ENCODE results near the gene ST3GAL3. TPM values are rescaled to one million over a fixed set of nuclear protein-coding genes. Genes with fewer than 3 reads are reported as not detected.

The ST3GAL3 gene
- total and polyA plus RNA-seq, 2 of the 13 experiments (the other 11 are each of a cell fraction or from before 2014, with no cell fraction given), result 5.1 to 8.1 TPM

DNA sequence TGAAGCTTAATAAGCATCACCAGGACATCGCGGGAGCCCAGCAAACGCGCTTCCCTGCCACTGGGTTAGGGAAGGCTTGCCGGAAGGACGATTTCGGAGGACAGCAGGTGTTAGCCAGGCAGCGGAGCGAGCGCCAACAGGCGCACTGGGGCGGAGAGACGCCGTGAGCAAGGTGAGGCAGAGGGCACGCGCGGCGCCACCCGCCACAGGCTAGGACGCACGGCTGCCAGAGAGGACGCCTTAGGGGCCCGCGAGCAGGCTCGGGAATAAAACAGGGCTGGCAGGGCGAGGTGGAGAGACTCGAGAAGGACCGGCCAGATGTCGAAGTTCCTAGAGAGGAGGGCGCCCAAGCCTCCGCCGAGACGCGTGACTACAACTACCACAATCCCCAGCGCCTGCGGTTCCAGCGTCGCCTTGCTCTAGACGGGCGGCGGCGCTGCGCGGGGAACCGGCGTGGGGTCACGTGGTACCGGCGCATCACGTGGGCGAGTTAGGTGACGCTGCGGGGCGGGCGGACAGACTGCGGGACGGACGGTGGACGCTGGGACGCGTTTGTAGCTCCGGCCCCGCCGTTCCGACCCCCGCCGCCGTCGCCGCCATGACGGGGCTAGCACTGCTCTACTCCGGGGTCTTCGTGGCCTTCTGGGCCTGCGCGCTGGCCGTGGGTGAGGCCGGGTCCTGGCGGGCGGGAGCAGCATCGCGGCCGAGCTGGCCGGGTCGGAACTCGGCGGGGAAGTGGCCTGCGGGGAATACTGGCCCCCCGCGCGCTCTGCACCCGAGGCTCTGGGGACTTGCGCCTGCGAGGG, 267.3 kb downstream of the ST3GAL3 start, which contains the start of gene ATP6V0B (continued):
- TF ChIP-seq ZKSCAN8 (CRISPR knock-in tag; IDR thresholded peaks at IDR 0.05; ENCODE audit: borderline replicate concordance) (no peak), CREB1 (IDR thresholded peaks at IDR 0.05) (peak; percentile 92), CREB1 (CRISPR knock-in tag; IDR thresholded peaks at IDR 0.05) (peak; percentile 92), U2AF2 (IDR thresholded peaks at IDR 0.05; ENCODE audit: low read depth, low read length) (no peak), ZBTB14 (CRISPR knock-in tag; IDR thresholded peaks at IDR 0.05) (peak; percentile 54), KAT7 (CRISPR knock-in tag; IDR thresholded peaks at IDR 0.05; ENCODE audit: borderline replicate concordance) (peak; percentile 85; the same call in 1 of the 2 replicates), REPIN1 (CRISPR knock-in tag; IDR thresholded peaks at IDR 0.05; ENCODE audit: borderline replicate concordance, low read depth) (peak; percentile 68; the same call in 1 of the 2 replicates), NCOR1 (IDR thresholded peaks at IDR 0.05; ENCODE audit: borderline replicate concordance, low read length) (no peak), USF2 (IDR thresholded peaks at IDR 0.05; ENCODE audit: low read depth, low read length) (peak; percentile 99), USF2 (CRISPR knock-in tag; IDR thresholded peaks at IDR 0.05; ENCODE audit: borderline replicate concordance) (peak; percentile 100), RBFOX2 (IDR thresholded peaks at IDR 0.05; ENCODE audit: low read depth, low read length) (peak; percentile 96), ATF7 (IDR thresholded peaks at IDR 0.05) (no peak), ATF7 (CRISPR knock-in tag; IDR thresholded peaks at IDR 0.05) (no peak), AGO1 (IDR thresholded peaks at IDR 0.05; ENCODE audit: low read depth, low read length, poor library complexity, severe bottlenecking) (peak; percentile 96), TERF1 (CRISPR knock-in tag; IDR thresholded peaks at IDR 0.05) (no peak), SRSF1 (optimal IDR thresholded peaks at IDR 0.05; ENCODE audit: low read depth, low read length) (peak; percentile 90), RFX3 (CRISPR knock-in tag; IDR thresholded peaks at IDR 0.05) (no peak), RNF2 (conservative IDR thresholded peaks at IDR 0.05; ENCODE audit: low read depth) (peak; percentile 68; the same call in 1 of the 2 replicates), ZBTB38 (CRISPR knock-in tag; IDR thresholded peaks at IDR 0.05) (peak; percentile 66; the same call in 1 of the 2 replicates), DNMT3B (CRISPR knock-in tag; conservative IDR thresholded peaks at IDR 0.05) (0 out of 2 replicates have a peak, but pooled peaks have one; percentile 24)
- TF ChIP-seq, protein P1, sequence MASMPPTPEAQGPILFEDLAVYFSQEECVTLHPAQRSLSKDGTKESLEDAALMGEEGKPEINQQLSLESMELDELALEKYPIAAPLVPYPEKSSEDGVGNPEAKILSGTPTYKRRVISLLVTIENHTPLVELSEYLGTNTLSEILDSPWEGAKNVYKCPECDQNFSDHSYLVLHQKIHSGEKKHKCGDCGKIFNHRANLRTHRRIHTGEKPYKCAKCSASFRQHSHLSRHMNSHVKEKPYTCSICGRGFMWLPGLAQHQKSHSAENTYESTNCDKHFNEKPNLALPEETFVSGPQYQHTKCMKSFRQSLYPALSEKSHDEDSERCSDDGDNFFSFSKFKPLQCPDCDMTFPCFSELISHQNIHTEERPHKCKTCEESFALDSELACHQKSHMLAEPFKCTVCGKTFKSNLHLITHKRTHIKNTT (CRISPR knock-in tag; IDR thresholded peaks at IDR 0.05), result no peak
- TF ChIP-seq, protein P2, sequence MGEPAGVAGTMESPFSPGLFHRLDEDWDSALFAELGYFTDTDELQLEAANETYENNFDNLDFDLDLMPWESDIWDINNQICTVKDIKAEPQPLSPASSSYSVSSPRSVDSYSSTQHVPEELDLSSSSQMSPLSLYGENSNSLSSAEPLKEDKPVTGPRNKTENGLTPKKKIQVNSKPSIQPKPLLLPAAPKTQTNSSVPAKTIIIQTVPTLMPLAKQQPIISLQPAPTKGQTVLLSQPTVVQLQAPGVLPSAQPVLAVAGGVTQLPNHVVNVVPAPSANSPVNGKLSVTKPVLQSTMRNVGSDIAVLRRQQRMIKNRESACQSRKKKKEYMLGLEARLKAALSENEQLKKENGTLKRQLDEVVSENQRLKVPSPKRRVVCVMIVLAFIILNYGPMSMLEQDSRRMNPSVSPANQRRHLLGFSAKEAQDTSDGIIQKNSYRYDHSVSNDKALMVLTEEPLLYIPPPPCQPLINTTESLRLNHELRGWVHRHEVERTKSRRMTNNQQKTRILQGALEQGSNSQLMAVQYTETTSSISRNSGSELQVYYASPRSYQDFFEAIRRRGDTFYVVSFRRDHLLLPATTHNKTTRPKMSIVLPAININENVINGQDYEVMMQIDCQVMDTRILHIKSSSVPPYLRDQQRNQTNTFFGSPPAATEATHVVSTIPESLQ (CRISPR knock-in tag; conservative IDR thresholded peaks at IDR 0.05), result no peak

All from HepG2 (cell line).